ENCODE data around the gene CCDC127. TPM values are rescaled to one million over a fixed set of nuclear protein-coding genes. Genes with fewer than 3 reads are reported as not detected.
"Not testable (repeated sequence)": the region's sequence is repeated elsewhere in the genome, so short reads cannot be mapped to it uniquely, and the experiment has no call there.

CCDC127 gene
- polyA plus RNA-seq, 4 donors, result 1.3 to 6.6 (median 2.2) TPM

DNA sequence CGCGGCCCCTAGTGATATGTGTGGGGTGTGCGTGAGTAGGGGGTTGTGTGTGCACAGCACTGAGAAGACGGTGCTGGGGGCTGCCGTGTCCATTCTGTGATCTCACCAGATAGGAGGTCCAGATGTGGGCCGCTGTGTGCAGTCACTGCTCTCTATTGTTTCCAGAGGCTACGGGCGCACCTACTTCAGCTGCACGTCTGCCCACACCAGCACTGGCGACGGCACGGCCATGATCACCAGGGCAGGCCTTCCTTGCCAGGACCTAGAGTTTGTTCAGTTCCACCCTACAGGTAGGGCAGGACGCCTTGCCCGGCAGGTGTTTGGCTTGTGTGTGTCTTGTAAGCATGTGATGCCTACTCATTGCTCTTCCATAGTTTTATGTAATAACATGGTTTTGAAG is 12.8 kb upstream of the CCDC127 start:
- Histone ChIP-seq H3K27me3 (ENCODE audit: control insufficient read depth in 3 of 3, insufficient read depth in 3 of 3, low read length in 3 of 3) (no peaks in the 10 kb centered on the region), H3K9me3 (ENCODE audit: control insufficient read depth in 2 of 2, insufficient read depth in 1 of 2, low read depth in 1 of 2, low read length in 1 of 2) (no peaks in the 10 kb centered on the region), H3K36me3 (ENCODE audit: control insufficient read depth in 3 of 3, insufficient read depth in 2 of 3, low read depth in 1 of 3, low read length in 3 of 3) (peaks cover 20 to 57% (median 30%) of the 10 kb centered on the region in 3 donors), H3K4me1 (ENCODE audit: control insufficient read depth in 3 of 3, insufficient read depth in 2 of 3, low read depth in 1 of 3, low read length in 2 of 3) (no peaks in the 10 kb centered on the region), H3K27ac (ENCODE audit: low read depth in 1 of 3, low read length in 2 of 3) (no peak overlapping the region), H3K4me3 (ENCODE audit: low read depth in 1 of 3, low read length in 3 of 3) (no peak overlapping the region)
- 91 to 98% (median 92%) methylated on average over 14 of the region's 14 CpGs for WGBS, 3 donors
- DNase-seq (no peak), FAIRE-seq (no peak)

- no peak for FAIRE-seq
- H3K36me3 ChIP-seq (ENCODE audit: control insufficient read depth in 3 of 3, insufficient read depth in 2 of 3, low read depth in 1 of 3, low read length in 3 of 3), result peaks cover 21 to 63% (median 41%) of the 10 kb centered on the region in 3 donors
- WGBS, 3 donors, result 72 to 89% (median 77%) methylated on average over 3 of the region's 3 CpGs
Measured at GRCh38 chr5:228886-229285, 10.9 kb upstream of the CCDC127 start.

DNA sequence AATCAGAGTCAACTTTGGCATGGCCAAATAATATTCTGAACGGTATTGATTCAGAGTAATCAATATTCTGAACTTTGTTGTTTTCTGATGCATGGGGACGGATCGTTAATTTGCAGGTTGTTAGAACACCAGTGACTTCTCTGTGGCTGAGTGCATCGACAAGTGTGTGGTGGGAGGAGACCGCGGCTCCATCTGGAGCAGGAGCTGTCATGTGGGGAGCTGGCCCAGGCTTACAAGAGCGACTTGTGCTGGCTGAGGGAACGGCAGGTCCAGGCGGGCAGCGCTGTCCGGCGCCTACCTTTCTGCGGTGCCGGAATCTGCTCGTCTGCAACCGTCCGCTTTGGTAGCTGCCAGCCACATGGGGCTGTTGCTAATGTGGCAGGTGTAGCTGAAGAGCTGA is 9.4 kb upstream of the CCDC127 start:
- H3K27me3 ChIP-seq (ENCODE audit: control insufficient read depth in 3 of 3, insufficient read depth in 3 of 3, low read length in 3 of 3); H3K4me3 ChIP-seq (ENCODE audit: low read depth in 1 of 3, low read length in 3 of 3); H3K9me3 ChIP-seq (ENCODE audit: control insufficient read depth in 2 of 2, insufficient read depth in 1 of 2, low read depth in 1 of 2, low read length in 1 of 2); H3K27ac ChIP-seq (ENCODE audit: low read depth in 1 of 3, low read length in 2 of 3); DNase-seq; FAIRE-seq; H3K4me1 ChIP-seq (ENCODE audit: control insufficient read depth in 3 of 3, insufficient read depth in 2 of 3, low read depth in 1 of 3, low read length in 2 of 3): not testable (repeated sequence)
- peaks cover 18 to 57% (median 34%) of the 10 kb centered on the region in 3 donors for H3K36me3 ChIP-seq (ENCODE audit: control insufficient read depth in 3 of 3, insufficient read depth in 2 of 3, low read depth in 1 of 3, low read length in 3 of 3)
- WGBS, 3 donors, result 88 to 97% (median 93%) methylated on average over 7 to 15 of the region's 17 CpGs

More at GRCh38 chr5:228886-229285, 10.9 kb upstream of the CCDC127 start:
- no peak for DNase-seq
- H3K27me3 ChIP-seq (ENCODE audit: control insufficient read depth in 3 of 3, insufficient read depth in 3 of 3, low read length in 3 of 3), result no peaks in the 10 kb centered on the region
- no peaks in the 10 kb centered on the region for H3K9me3 ChIP-seq (ENCODE audit: control insufficient read depth in 2 of 2, insufficient read depth in 1 of 2, low read depth in 1 of 2, low read length in 1 of 2)
- H3K4me3 ChIP-seq (ENCODE audit: low read depth in 1 of 3, low read length in 3 of 3), result no peak overlapping the region
- H3K27ac ChIP-seq (ENCODE audit: low read depth in 1 of 3, low read length in 2 of 3), result no peak overlapping the region
- H3K4me1 ChIP-seq (ENCODE audit: control insufficient read depth in 3 of 3, insufficient read depth in 2 of 3, low read depth in 1 of 3, low read length in 2 of 3), result no peaks in the 10 kb centered on the region

DNA sequence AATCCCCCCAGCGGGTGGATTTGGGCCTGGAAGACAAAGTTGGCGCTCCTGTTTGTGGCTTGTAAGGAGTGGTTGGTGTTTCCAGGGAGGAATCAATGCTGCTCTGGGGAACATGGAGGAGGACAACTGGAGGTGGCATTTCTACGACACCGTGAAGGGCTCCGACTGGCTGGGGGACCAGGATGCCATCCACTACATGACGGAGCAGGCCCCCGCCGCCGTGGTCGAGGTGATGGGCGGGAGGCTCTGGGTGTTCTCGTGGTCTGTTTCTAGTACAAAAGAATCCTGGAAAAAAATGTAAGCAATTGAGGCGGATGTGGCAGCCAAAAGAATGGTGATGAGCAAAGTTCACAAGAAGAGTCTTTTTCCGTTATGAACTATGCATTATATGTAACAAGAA is 7.4 kb upstream of the CCDC127 start:
- FAIRE-seq, result no peak
- Histone ChIP-seq H3K4me3 (ENCODE audit: low read depth in 1 of 3, low read length in 3 of 3) (no peak overlapping the region), H3K9me3 (ENCODE audit: control insufficient read depth in 2 of 2, insufficient read depth in 1 of 2, low read depth in 1 of 2, low read length in 1 of 2) (no peaks in the 10 kb centered on the region), H3K27ac (ENCODE audit: low read depth in 1 of 3, low read length in 2 of 3) (no peak overlapping the region), H3K36me3 (ENCODE audit: control insufficient read depth in 3 of 3, insufficient read depth in 2 of 3, low read depth in 1 of 3, low read length in 3 of 3) (peaks cover 16 to 43% (median 29%) of the 10 kb centered on the region in 3 donors), H3K27me3 (ENCODE audit: control insufficient read depth in 3 of 3, insufficient read depth in 3 of 3, low read length in 3 of 3) (no peaks in the 10 kb centered on the region), H3K4me1 (ENCODE audit: control insufficient read depth in 3 of 3, insufficient read depth in 2 of 3, low read depth in 1 of 3, low read length in 2 of 3) (no peaks in the 10 kb centered on the region)
- no peak for DNase-seq
- WGBS, 3 donors, result 97 to 98% (median 97%) methylated on average over 14 of the region's 14 CpGs

GRCh38 chr5:223791-224190 is 5.8 kb upstream of the CCDC127 start:
- DNase-seq, result no peak
- Histone ChIP-seq H3K9me3 (ENCODE audit: control insufficient read depth in 2 of 2, insufficient read depth in 1 of 2, low read depth in 1 of 2, low read length in 1 of 2) (no peaks in the 10 kb centered on the region), H3K27me3 (ENCODE audit: control insufficient read depth in 3 of 3, insufficient read depth in 3 of 3, low read length in 3 of 3) (no peaks in the 10 kb centered on the region), H3K27ac (ENCODE audit: low read depth in 1 of 3, low read length in 2 of 3) (no peak overlapping the region), H3K36me3 (ENCODE audit: control insufficient read depth in 3 of 3, insufficient read depth in 2 of 3, low read depth in 1 of 3, low read length in 3 of 3) (peaks cover 11 to 40% (median 24%) of the 10 kb centered on the region in 3 donors), H3K4me1 (ENCODE audit: control insufficient read depth in 3 of 3, insufficient read depth in 2 of 3, low read depth in 1 of 3, low read length in 2 of 3) (no peaks in the 10 kb centered on the region), H3K4me3 (ENCODE audit: low read depth in 1 of 3, low read length in 3 of 3) (no peak overlapping the region)
- no peak for FAIRE-seq
- WGBS, 3 donors, result 69 to 83% (median 78%) methylated on average over 6 of the region's 6 CpGs

DNA sequence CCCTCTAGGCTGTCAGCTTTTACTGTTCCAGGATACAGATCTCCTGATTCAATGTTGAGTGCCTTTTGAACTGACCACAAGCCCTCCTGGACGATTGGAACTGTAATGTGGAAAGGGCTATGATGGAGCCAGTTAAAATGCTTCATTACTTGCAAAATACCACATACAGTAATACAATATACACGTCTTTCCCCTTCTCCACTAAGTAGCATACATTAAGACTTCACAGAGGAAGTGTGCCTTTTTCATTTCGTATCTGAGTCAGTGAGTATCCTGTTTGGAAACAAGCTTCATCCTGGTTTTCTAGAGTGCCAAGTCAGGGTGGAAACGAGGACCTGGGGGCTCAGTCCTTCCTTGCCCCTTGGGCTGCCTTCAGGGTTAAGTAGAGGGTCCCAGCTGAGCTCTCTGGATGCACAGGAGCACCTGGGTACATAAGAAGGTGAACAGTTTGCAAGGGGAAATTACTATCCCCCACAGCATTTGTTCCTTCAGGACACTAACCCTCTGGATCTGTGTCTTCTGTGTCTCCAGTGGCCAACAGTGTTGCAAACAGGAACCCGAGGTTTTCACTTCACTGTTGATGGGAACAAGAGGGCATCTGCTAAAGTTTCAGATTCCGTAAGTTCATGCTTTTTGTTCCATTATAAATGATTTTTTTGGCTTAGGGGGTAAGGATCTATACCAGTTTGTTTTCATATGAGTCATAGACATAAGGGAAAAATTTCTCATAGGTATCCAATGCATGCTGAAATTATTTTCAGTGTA is 5.2 kb upstream of the CCDC127 start:
- H3K4me1 ChIP-seq (ENCODE audit: control insufficient read depth in 3 of 3, insufficient read depth in 2 of 3, low read depth in 1 of 3, low read length in 2 of 3); H3K27ac ChIP-seq (ENCODE audit: low read depth in 1 of 3, low read length in 2 of 3); DNase-seq; H3K27me3 ChIP-seq (ENCODE audit: control insufficient read depth in 3 of 3, insufficient read depth in 3 of 3, low read length in 3 of 3); FAIRE-seq; H3K4me3 ChIP-seq (ENCODE audit: low read depth in 1 of 3, low read length in 3 of 3); H3K9me3 ChIP-seq (ENCODE audit: control insufficient read depth in 2 of 2, insufficient read depth in 1 of 2, low read depth in 1 of 2, low read length in 1 of 2): not testable (repeated sequence)
- H3K36me3 ChIP-seq (ENCODE audit: control insufficient read depth in 3 of 3, insufficient read depth in 2 of 3, low read depth in 1 of 3, low read length in 3 of 3), result peaks cover 8 to 38% (median 20%) of the 10 kb centered on the region in 3 donors
- 51 to 59% (median 54%) methylated on average over 6 of the region's 6 CpGs for WGBS, 3 donors

- Histone ChIP-seq H3K9me3 (ENCODE audit: control insufficient read depth in 2 of 2, insufficient read depth in 1 of 2, low read depth in 1 of 2, low read length in 1 of 2) (no peaks in the 10 kb centered on the region), H3K36me3 (ENCODE audit: control insufficient read depth in 3 of 3, insufficient read depth in 2 of 3, low read depth in 1 of 3, low read length in 3 of 3) (peaks cover under 1 to 12% (median 8%) of the 10 kb centered on the region in 3 donors), H3K4me1 (ENCODE audit: control insufficient read depth in 3 of 3, insufficient read depth in 2 of 3, low read depth in 1 of 3, low read length in 2 of 3) (no peaks in the 10 kb centered on the region), H3K4me3 (ENCODE audit: low read depth in 1 of 3, low read length in 3 of 3) (peak overlapping the region; percentile 7 to 98 (median 92)), H3K27me3 (ENCODE audit: control insufficient read depth in 3 of 3, insufficient read depth in 3 of 3, low read length in 3 of 3) (no peaks in the 10 kb centered on the region), H3K27ac (ENCODE audit: low read depth in 1 of 3, low read length in 2 of 3) (peak overlapping the region in 2 of 3 donors; percentile 57 to 74)
- DNase-seq, result peak; percentile 45 to 50
- 2 to 15% (median 6%) methylated on average over 4 of the region's 4 CpGs for WGBS, 3 donors
- FAIRE-seq, result no peak
Measured at GRCh38 chr5:219991-220390, 2.0 kb upstream of the CCDC127 start.

DNA sequence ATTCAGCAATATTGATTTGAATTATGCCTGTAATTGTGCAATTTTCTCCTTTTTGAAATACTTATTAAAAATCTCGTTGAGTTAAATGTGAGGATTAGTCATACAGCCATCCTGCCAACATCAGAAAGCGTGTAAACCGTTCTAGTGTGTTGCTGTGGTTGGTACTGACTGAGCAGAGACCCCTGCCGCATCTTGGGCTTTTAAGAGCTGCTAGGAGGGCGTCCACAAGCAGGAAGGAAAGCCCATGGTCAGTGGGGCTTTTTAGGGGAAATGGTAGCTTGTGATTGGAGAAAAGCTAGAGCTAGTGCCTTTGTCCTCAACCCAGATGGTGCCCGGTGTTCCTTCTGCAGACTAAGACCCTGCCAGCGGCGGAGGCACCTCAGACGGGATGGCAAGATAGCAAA is 1.5 kb upstream of the CCDC127 start:
- Histone ChIP-seq H3K27ac (ENCODE audit: low read depth in 1 of 3, low read length in 2 of 3) (peak overlapping the region; percentile 57 to 77 (median 74)), H3K9me3 (ENCODE audit: control insufficient read depth in 2 of 2, insufficient read depth in 1 of 2, low read depth in 1 of 2, low read length in 1 of 2) (no peaks in the 10 kb centered on the region), H3K27me3 (ENCODE audit: control insufficient read depth in 3 of 3, insufficient read depth in 3 of 3, low read length in 3 of 3) (no peaks in the 10 kb centered on the region), H3K36me3 (ENCODE audit: control insufficient read depth in 3 of 3, insufficient read depth in 2 of 3, low read depth in 1 of 3, low read length in 3 of 3) (peaks cover 0 to 7% (median 6%) of the 10 kb centered on the region in 3 donors), H3K4me1 (ENCODE audit: control insufficient read depth in 3 of 3, insufficient read depth in 2 of 3, low read depth in 1 of 3, low read length in 2 of 3) (no peaks in the 10 kb centered on the region), H3K4me3 (ENCODE audit: low read depth in 1 of 3, low read length in 3 of 3) (peak overlapping the region; percentile 6 to 98 (median 92))
- no peak for FAIRE-seq
- DNase-seq, result peak in 1 of 2 donors; percentile 28
- WGBS, 3 donors, result 3 to 7% (median 4%) methylated on average over 9 of the region's 9 CpGs
